Activated CD4-positive, alpha-beta T cell treated with anti-CD3 and anti-CD28 coated beads for 48 hours (primary cell): ENCODE measurements around the gene CNN3.
A peak's percentile ranks its signal among the peaks of the same experiment; 100 is the strongest.

Experiments used
- DNase-seq: peaks from one replicate; pipeline ENCODE4 v3.0.0-alpha.2; 2020

The CNN3 gene

DNA sequence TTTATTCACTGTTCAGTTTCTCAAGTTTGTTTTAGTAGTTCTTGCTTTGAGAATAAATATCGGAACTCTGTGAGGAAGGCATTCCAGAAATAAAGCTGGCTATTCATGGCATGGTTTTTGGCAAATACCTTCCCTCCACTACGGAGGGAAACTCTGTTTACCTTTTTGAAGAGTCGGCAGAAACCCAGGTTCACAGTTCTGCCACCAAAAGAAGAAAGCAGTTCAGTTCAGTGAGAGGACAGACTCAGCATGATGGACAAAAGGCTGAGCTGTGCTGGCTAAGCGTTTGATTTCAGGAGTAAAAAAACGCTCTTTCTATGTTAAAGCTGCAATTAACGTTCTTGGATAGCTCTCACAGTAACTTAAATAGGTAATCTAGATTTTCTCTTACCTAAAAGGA lies 42.4 kb downstream of the CNN3 start:
- no peak for DNase-seq

DNA sequence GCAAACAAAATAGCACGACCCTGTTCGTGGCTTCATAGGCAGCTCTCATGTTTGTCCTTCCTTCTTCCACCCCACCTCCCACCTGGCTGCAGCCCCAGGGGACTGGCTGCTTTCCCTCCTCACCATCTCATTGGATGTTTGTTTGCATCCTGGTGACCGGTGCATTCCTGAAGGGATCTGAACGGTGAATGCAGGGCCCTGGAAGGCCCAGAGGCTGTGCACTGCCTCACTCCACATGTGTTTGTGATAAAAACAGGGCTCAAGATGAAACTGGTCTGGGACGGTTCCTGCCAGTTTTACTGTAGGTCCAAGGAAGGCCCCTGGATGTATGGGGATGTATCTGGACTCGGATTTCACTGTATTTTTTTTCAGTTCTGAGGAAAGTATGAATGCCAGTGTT lies 42.8 kb downstream of the CNN3 start:
- DNase-seq = no peak

DNA sequence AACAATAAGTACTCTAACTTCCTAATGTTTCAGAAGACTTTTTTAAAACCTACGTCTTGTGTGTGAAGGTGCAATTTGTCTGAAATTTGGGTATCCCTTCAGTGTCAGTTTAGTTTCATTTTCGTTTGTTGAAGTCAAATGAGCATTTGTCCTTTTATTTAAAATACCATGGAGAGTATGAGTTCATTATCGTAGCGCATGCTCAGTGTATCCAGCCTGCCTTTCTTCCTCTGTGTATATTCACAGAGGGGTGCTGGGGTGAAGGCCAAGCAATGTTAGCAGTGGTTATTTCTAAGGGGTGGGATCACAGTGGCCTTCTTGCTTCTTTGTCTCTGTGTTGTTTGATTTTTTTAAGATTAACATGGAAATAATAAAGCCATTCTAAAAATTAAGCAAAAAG lies 43.2 kb downstream of the CNN3 start:
- peak; percentile 14 for DNase-seq

DNA sequence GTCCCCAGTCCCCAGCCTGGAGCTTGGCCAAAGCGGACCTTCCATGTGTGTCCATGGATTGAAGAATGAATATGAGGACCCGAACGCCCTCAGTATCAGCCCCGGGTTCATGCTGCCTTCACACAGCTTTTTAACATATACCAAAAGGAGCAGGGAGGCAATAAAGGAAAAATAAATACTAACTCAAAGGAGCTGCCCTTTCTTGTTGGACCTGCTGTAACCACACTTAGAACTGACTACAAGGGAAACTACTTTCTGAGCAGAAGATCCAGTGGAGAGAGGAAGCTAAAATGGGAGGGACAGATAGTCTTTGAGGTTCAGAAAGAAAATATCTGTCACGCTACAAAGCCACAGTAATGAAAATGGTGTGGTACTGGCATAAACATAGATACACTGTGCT lies 48.6 kb downstream of the CNN3 start:
- no peak for DNase-seq

DNA sequence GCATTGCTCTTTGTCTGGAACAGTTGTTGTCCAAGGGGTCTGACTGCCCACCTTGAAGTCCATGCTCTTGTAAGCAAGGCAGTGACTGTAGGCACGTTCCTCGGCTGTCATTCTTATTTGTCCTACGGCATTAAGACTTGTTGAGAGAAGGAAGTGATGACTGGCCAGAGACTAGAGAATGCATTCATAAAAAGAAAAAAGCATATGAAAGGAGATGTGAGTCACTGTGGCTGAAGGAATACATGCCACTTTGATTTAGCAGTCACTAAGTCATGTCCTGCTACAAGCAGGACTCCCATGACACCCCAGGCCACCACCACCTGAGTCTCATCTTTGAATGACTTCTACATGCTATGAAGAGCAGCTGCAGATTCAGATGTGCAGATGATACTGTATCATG lies 50.5 kb downstream of the CNN3 start:
- DNase-seq = no peak

DNA sequence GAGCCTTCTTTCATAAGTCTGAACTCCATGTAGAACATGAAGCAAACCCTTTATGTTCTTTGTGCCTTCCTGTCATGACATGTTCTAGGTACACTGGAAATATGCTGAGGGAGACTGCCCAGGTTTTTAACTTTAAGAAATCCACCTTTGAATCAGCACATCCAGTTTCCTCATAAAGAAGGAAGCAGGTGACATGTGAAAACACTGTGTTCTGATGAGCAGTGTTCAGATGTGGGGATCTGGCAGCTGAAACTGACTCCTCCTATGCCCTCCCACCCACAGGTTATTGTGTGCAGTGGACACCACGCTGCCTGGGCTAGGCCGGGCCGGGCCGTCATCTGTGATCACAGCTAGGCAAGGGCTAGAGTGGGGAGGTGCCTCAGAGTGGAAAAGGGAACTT lies 51.1 kb downstream of the CNN3 start:
- DNase-seq = no peak

DNA sequence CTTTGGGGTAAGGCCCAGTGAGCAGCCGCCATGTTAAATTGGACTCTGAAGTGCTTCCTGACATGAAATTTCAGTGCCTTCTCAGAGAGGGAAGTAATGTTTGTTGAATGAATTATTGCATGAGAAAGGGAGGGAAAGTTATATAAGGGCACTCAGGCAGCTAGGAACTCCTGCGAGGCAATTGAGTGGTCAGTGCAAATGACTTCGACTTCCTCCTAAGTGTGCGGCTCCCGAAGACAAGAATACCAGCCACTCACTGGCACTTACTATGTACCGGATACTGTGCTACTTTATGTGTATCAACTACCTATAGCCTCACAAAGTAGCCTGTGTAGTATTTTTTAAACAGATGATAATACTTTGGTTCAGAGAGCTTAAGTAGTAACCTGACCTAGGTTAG lies 52.5 kb downstream of the CNN3 start:
- no peak for DNase-seq

DNA sequence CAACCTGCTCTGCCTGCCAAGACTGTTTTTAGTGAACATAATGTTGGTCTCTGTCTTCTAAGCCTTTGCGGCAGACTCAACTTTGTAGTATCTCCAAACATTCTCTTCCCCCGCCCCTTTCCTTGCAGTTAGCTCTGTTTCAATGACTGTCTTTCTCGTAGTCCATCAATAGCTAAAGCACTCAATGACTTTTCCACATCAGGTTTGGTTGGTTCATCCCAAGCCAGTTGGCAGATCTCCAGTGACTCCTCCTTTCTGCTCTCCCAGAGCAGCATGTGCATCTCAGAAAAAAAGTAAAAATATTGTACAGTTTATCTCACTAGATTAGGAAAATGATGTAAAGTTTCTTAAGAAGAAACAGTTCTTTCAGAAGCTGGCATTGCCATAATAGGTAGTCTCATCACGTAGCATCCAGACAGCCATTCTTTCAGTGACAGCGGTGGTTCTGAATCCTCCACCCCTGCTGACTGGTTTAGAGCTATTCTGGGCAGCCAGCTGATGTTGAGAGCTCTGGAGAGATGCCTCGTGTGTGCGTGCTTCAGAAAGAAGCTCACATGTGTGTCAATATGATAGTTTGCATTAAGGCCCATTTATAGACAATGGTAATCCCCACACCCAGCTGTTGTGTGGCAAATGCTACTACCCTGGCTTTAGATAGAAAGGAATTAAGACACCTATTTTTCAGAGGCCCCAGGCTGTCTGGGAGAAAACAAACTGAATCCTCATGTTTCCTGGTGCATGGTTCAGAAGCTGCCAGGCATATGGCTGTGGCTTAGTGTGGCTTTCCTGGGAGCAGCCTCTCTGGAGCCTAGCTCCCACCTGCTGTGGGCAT lies 53.2 kb downstream of the CNN3 start:
- DNase-seq = no peak

DNA sequence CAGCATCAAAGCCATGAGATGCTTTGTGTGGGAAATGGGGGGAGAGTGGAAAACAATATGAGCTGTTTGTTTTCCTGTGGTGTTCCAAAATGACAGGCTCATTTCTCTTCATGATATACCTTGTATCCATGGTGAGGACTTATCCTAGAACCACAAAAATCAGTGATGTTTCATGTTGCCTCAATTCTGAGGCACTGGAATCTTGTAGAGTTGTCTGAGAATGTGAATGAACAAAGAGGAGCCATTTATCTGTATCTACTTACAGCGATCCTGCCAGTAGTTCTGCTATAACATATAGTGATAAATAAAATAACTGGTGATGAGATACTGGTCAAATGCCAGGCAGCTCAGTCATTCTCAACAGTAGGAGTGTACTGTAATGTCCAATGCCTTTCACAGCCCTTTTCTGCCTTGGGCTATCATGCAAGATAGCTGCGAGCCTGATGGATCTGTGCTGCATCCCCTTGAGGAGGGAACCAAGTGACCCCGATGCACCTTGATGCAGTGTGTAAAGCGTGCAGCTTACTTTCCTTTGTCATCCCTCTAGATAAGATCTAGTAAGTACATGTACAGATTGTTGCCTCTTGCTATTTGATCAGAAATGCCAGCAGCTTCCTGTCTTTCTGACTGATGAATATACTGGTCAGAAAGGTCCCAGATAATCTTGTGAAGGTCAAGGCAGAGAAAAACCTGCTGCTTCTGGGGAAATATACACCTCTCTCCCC lies 54.0 kb downstream of the CNN3 start:
- no peak for DNase-seq

DNA sequence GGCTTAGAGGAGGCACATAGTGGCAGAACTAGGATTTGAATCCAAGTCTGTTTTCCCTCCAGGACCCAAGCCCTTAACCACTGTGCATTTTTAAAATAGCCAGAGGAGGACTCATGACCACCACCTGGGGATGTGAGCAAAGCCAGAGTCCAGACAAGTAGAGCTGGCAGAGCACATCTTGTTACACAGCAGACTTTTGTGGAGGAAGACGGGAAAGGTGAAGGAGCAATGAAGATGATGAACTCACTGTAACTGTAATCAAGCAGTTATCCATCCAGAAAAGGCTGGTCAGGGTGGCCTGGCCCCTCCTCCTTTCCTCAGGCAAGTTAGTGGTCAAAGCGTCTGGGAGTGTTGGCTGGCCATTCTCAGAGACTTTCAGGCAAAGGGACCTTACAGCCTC lies 55.9 kb downstream of the CNN3 start:
- DNase-seq = no peak

DNA sequence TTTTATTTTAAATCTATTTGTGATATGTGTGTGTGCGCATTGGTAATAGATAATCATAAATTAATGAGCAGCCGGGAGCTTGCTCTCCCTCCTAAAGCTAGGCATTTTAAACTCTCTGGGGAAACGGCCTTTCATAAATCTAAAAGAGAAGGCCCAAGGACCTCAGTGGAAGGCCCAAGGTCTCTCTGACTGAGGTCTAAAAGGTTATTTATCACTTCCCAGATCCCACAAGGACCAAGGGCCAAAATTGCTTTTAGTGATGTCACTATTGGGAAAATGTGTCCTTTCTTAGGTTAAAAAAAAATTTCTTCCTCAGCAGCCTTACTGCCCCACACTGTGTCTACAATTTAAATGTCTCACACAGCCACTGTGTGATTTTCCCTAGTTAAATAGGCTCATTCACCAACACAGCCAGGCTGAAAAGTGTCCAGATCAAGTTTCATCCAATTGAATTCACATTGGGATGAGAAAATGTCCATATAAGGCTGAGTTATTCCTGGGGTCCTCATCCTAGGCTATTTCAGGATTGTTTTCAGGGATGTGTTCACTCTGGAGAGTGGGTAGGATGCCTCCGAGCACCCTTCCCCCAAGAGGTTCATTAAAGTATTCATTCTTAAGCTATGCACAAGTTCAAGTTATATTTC lies 60.6 kb downstream of the CNN3 start:
- no peak for DNase-seq

DNA sequence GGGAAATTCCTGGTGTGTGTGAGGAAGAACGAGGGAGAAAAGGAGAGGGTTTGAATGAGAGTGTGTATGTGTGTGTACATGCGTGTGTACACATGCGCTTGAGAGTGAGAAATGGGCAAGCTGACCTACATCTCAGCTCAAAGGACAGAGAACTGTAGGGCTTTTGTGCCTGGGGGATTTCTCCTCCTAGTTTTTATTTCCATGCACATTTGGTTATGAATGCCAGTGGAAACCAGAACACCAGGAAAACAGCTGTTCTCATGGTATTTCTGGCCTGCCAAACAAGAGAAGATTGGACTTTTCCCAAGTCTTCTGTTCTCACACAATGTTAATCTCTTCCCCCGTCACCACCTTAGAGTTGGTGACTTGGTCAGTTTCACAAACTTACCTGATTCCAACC lies 61.5 kb downstream of the CNN3 start:
- DNase-seq = no peak

DNA sequence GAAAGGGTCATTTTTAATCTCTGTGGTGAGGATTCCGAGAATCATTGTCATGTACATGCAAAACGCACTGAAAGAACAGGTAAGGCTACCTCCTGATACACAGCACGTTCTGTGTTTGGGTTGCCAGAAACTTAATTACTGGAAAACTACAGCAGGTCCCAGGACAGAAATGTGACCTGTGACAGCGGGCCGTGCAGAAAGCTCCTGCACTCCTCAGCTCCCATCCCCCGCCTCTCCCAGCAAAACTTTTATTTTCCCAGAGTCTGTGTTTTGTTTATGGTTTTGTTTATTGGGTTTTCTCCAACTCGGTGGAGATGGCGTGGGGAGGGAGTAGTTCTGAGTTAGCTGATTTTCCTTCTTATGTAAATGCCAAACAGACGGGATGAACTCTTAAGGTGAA lies 62.1 kb downstream of the CNN3 start:
- DNase-seq = no peak

DNA sequence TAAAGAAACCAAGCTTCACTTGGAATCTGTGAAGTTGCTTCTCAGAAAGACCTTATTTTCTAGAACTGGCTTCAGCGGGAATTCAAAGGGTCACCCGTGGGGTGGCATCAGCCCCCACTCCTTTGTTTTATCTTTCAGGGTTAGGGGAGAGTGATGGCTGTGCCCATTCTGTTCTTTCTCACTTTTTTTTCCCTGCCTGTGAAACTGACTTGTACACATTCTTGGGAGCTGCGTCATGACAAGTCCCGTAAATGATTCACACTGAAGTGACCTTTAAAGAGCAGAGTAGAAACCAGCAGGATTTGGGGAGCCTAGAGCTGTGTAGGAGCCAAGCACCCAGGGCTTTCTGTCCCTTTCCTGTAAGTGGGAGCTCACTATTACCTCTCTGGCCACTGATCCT lies 63.0 kb downstream of the CNN3 start:
- no peak for DNase-seq

DNA sequence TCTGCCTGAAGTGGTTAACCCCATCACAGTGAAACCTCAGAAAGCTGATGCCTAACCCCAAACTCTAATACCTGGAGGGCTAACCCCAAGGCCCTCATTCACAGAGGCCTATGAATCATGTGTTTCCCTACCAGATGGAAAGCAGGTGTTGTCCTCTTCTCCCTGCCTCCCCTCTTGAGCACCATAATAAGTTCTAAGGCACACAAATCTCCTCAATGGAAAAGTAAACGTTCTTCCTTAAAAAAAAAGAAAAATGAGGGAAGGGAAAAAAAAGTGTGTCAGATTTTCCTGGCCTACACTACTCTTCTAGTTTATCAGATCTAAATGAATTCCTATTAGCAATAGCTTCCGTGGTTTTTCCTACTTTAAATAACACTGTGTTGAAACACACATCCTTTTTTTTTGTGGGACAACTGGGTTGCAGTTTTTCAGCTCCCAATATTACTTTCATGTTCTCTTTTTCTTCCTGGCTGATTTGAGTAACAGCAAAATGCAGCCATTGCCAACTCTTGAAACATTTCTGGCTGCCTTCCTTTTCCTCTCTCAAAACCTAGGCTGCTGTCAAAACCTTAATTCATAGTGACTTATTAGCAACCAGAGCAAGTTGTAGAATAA lies 63.5 kb downstream of the CNN3 start:
- DNase-seq = no peak

DNA sequence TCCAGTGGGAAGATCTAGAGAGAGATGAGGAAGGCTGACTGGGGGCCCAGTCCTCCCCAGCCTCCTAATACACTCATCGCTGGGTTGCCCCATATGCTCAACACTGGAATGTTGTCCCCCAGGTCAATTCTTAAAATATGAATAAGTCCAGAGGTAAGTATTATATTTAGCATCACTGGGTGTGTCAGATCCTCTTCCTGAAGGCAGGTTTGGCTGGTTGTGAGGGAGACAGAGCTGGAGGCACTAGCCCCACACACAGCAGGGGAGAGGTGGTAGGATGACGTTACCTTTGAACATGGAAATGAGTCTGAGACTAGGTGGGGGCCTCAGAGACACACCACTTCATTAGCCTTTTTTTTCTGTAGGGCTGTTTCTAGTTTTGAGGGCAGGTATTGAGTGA lies 64.2 kb downstream of the CNN3 start:
- DNase-seq = no peak

DNA sequence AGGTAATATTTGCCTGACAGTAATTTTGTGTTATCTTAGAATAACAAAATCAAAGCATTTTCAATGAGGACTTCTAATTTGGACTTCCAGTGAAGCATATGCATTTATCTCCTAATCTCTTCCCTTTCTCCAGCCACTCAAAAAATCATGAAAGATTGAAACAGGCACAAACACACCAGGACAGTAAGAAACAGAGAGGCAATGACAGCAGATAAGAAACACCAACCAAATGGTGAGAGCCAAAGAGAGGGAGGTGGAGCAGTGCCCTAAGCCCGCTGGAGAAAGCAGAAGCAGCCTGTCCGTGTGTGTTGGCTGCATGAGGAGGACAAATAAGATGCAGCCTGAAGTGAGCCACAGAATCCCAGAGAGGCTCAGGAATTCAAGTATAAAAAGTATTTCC lies 67.7 kb downstream of the CNN3 start:
- no peak for DNase-seq

DNA sequence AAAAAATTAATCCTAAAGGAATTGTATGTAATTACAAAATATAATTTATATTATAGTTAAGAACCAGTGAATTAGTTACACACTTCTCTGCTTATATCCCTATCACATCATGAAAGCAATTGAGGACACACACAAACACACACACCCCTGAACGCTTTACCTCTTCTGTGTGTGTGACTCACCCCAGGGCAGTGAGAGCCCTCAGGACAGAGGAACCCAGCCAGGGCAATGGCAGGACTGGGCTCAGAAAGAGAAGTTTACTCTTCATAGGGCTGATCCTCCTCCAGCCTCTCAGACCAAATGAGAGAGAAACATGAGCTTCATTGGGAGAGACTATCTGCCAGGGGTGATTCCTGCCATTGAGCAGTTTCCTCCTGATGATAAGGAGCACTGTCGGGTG lies 68.6 kb downstream of the CNN3 start:
- DNase-seq = no peak

DNA sequence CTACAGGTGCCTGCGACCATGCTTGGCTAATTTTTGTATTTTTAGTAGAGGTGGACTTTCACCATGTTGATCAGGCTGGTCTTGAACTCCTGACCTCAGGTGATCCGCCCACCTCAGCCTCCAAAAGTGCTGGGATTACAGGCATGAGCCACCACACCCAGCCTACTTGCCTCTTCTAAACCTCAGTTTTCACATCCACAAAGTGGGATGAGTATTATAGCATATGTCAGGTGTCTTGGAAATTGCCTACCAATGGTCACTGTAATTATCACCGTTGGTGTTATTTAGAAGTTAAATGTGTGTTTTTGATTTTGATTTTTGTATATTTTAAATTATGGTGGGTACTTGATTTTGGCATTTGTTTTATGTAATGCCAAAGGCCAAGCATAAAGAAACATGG lies 70.0 kb downstream of the CNN3 start:
- no peak for DNase-seq

DNA sequence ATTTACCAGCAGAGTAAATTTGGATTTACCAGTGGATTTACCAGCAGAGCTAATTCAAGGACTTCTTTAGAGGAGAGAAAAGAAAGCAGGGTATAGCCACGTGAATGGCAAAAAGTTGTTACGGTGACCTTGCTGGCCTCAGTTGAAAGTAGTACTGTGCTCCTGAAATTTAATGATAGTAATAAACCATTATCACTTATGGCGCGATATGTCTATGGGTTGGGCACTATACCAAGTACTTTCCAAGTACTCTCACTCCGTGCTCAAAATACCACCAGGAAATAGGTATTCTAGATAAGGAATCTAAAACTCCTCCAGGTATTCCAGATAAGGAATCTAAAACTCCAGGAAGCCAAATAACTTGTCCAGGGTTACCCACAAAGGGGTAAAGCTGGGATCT lies 70.9 kb downstream of the CNN3 start:
- no peak for DNase-seq

DNA sequence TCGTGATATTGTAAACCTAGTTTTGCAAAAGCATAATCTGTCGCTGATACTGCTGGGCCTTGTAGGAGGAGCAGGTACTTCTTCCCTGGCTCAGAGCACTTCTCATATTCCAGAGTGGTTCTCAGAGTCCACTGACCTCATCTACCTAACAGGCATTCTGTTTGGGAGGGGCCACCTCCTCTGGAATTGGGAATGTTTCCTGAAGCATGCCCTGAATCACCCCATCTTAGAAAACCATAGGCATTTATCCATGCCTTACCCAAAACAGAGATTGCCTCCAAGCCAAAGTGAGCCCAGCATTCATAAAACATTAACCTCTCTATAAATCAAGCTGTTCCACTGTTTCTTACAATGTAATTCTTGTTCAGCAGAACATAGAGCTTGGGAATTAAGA lies 71.6 kb downstream of the CNN3 start:
- DNase-seq = no peak

DNA sequence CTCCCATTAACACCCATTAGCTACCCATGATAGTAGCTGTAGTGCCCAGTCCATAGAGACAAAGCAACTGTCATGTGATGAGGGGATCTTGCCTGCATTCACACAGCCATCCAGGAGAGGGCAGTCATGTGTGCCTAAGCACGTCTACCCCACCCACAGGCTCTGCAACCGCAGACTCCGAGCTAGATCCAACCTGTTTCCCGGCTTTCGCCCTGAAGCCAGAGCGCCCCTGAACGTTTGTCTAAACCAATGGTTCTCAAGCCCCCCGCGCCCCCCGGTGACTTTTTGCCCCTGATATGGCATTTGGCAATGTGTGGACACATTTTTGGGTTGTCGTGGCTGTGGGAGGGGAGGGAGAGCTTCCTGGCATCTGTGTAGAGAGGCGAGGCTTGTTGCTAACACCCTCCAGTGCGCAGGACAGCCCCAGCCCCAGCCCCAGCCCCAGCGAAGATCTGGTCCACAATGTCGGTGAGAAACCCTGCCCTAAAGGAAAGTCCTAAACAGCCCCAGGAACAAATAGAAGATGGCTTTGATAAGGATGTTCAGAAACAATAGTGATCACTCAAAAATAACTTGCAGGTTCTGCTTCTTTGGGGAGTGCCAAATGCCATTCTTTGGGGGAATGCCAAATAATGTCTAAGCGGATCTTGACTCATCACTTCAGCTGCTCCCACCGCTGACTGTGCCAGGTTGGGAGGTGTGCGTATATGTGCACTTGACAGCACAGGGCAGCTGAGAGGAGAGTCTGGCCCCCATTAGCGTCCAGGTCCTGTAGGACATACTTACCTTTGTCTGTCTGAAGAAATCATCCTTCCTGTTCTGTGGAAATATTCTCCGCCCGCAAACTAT lies 72.2 kb downstream of the CNN3 start:
- DNase-seq = peak; percentile 85

DNA sequence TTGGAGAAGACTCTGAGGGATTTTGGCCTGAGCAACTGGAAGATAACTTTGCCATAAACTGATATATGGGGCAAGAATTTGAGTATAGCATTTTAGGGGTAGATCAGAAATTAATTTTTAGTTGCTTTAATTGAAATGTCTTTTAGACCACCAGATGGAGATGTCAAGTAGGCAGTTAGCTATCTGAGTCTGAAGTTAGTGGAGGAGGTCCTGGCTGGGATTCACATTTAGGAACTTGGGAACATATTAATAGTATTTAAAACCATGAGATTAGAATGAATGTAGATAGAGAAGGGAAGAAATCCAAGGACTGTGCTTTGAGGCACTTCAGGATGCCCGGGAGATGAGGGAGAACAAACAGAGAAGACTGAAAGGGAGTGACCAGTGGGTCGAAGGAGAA lies 74.1 kb downstream of the CNN3 start:
- DNase-seq = no peak
